HCT116 (cell line): ENCODE measurements around the gene RNF121. TPM values are rescaled to one million over a fixed set of nuclear protein-coding genes. Genes with fewer than 3 reads are reported as not detected.
"Not testable (repeated sequence)": the region's sequence is repeated elsewhere in the genome, so short reads cannot be mapped to it uniquely, and the experiment has no call there.

Source experiments
- ATAC-seq: fragments of 200-7000 bp; cut with Tn5 transposase; 2 replicates; pipeline ENCODE4 v1.9.1; 2020; ENCODE audit warnings: mild to moderate bottlenecking, moderate library complexity
- BruUV-seq: library from RNA; stranded (reverse); fragments of 400-500 nt; replicated peaks from 2 replicates; lab custom pipeline; 2021; lab: Mats Ljungman, UMichigan
- CTCF ChIA-PET: fragments of 300-600 bp; sonication (Branson Sonifier 250); formaldehyde crosslinking; loops from one replicate; lab custom pipeline; 2021; ENCODE audit warnings: antibody characterized with exemption; lab: Charles Lee
- POLR2A ChIA-PET: fragments of 300-600, 350-600 bp; sonication (Branson Sonifier 250); formaldehyde crosslinking; loops from one replicate; lab custom pipeline; 2021; ENCODE audit warnings: antibody characterized with exemption; lab: Charles Lee
- RAD21 ChIA-PET, 2 experiments: fragments of 300-600 bp; sonication (Branson Sonifier 250); formaldehyde crosslinking; loops; one replicate each; lab custom pipeline; 2023; ENCODE audit warnings: low total read pairs in 2 of 2; ENCODE audit not compliant: uncharacterized antibody in 2 of 2, unreplicated experiment in 2 of 2, low non-redundant PET in 1 of 2; lab: Charles Lee
- DNase-seq: peaks from one replicate; pipeline ENCODE4 v3.0.0-alpha.2; 2010; ENCODE audit warnings: low read depth, low spot score
- H2AFZ ChIP-seq: fragments of 200-600 bp; shearing (Covaris generic), sonication (generic); 2 replicates; pipeline ENCODE4 v1.6.1; 2017; ENCODE audit warnings: low read depth, mixed run types, mixed read lengths, antibody characterized with exemption, low read length; ENCODE audit not compliant: poor library complexity, severe bottlenecking
- H3K27ac ChIP-seq: 2 replicates; pipeline ENCODE4 v1.5.1; 2012; ENCODE audit warnings: low read depth, low read length
- H3K27me3 ChIP-seq: fragments of 200-600 bp; sonication (generic); 2 replicates; pipeline ENCODE4 v1.6.1; 2016; ENCODE audit warnings: mixed run types, low read length, mixed read lengths; ENCODE audit not compliant: insufficient read depth
- H3K36me3 ChIP-seq, 2 experiments: fragments of 200-500 bp in 1 of 2; fragments of 200-600 bp in 1 of 2; sonication (Bioruptor generic) in 1 of 2; sonication (generic) in 1 of 2; 2 replicates each; pipeline versions ENCODE4 v1.5.1 to v1.6.1; 2014 to 2016; ENCODE audit warnings: low read length in 2 of 2, inconsistent platforms in 1 of 2, mixed read lengths in 1 of 2, mixed run types in 1 of 2; ENCODE audit not compliant: insufficient read depth in 2 of 2, control insufficient read depth in 1 of 2
- H3K4me1 ChIP-seq, 2 experiments: fragments of 200-600 bp in 1 of 2; sonication (generic) in 1 of 2; 2 replicates each; pipeline versions ENCODE4 v1.5.1 to v1.6.1; 2012 to 2017; ENCODE audit warnings: low read length in 2 of 2, inconsistent platforms in 1 of 2, mild to moderate bottlenecking in 1 of 2, mixed read lengths in 1 of 2, mixed run types in 1 of 2, moderate library complexity in 1 of 2; ENCODE audit not compliant: insufficient read depth in 2 of 2, control insufficient read depth in 1 of 2
- H3K4me2 ChIP-seq: fragments of 200-600 bp; sonication (generic); 2 replicates; pipeline ENCODE4 v1.6.1; 2017; ENCODE audit warnings: mixed run types, low read length, mixed read lengths
- H3K4me3 ChIP-seq, 2 experiments: fragments of 200-600 bp in 1 of 2; sonication (generic) in 1 of 2; replicated peaks in 1 of 2; 2 replicates each; pipeline ENCODE4 v1.5.1; 2011 to 2016; ENCODE audit warnings: low read length in 2 of 2, control low read depth in 1 of 2, low read depth in 1 of 2, mild to moderate bottlenecking in 1 of 2, mixed read lengths in 1 of 2, mixed run types in 1 of 2
- H3K79me2 ChIP-seq: fragments of 200-600 bp; sonication (generic); 2 replicates; pipeline ENCODE4 v1.6.1; 2017; ENCODE audit warnings: mild to moderate bottlenecking, mixed run types, low read length, moderate library complexity, mixed read lengths; ENCODE audit not compliant: insufficient read depth
- H3K9ac ChIP-seq: fragments of 200-600 bp; sonication (generic); 2 replicates; pipeline ENCODE4 v1.6.1; 2016; ENCODE audit warnings: low read length, mixed read lengths
- H3K9me2 ChIP-seq: fragments of 200-600 bp; sonication (generic), shearing (Covaris generic); 2 replicates; pipeline ENCODE4 v1.6.1; 2017; ENCODE audit warnings: mixed run types, mild to moderate bottlenecking, moderate library complexity; ENCODE audit not compliant: insufficient read depth
- H3K9me3 ChIP-seq, 2 experiments: fragments of 200-500 bp in 1 of 2; fragments of 200-600 bp in 1 of 2; sonication (Bioruptor generic) in 1 of 2; sonication (generic) in 1 of 2; 2 replicates each; pipeline ENCODE4 v1.6.1; 2014 to 2017; ENCODE audit warnings: low read length in 2 of 2, mixed read lengths in 2 of 2, inconsistent platforms in 1 of 2, low read depth in 1 of 2, mild to moderate bottlenecking in 1 of 2, mixed run types in 1 of 2, moderate library complexity in 1 of 2; ENCODE audit not compliant: control insufficient read depth in 1 of 2, insufficient read depth in 1 of 2
- H4K20me1 ChIP-seq: fragments of 200-600 bp; sonication (generic), shearing (Covaris generic); 2 replicates; pipeline ENCODE4 v1.6.1; 2017; ENCODE audit warnings: mixed run types, mild to moderate bottlenecking, moderate library complexity; ENCODE audit not compliant: insufficient read depth
- CTCF ChIP-seq, 3 experiments: fragments of 200-600 bp in 1 of 3; sonication (generic) in 1 of 3; IDR thresholded peaks in 2 of 3; conservative IDR thresholded peaks in 1 of 3; 2 replicates each; pipeline ENCODE4 v1.5.1; 2012 to 2017; ENCODE audit warnings: low read depth in 2 of 3, low read length in 2 of 3, antibody characterized with exemption in 1 of 3, borderline replicate concordance in 1 of 3, control low read depth in 1 of 3, mild to moderate bottlenecking in 1 of 3, mixed read lengths in 1 of 3, mixed run types in 1 of 3, moderate library complexity in 1 of 3; ENCODE audit not compliant: insufficient read depth in 1 of 3
- intact Hi-C: fragments of 100-400 bp; cut with micrococcal nuclease; formaldehyde crosslinking; loops from 2 replicates; pipeline ENCODE4 v1.10.0; 2022
- total RNA-seq: library from RNA; stranded (reverse); gene quantifications from one replicate; pipeline ENCODE4 v1.2.1, GENCODE V29; 2021; ENCODE audit not compliant: unreplicated experiment

RNF121 gene
- total RNA-seq, 1 experiment from 2014 or later: 24.5 TPM

GRCh38 chr11:71911321-71911985 lies 17.4 kb upstream of the RNF121 start:
- RAD21 ChIA-PET, H3K9ac ChIP-seq, ATAC-seq, H3K4me1 ChIP-seq, H4K20me1 ChIP-seq, H3K4me3 ChIP-seq, H3K27ac ChIP-seq, DNase-seq, H3K36me3 ChIP-seq, H2AFZ ChIP-seq, H3K9me3 ChIP-seq, H3K79me2 ChIP-seq, POLR2A ChIA-PET, intact Hi-C loops, CTCF ChIA-PET, H3K4me2 ChIP-seq, H3K9me2 ChIP-seq, BruUV-seq, H3K27me3 ChIP-seq: not testable (repeated sequence)
- peak; percentile 10 to 23 (median 16); a peak in 1 of 6 replicates for TF ChIP-seq CTCF (IDR thresholded peaks at IDR 0.05 in 2 of 3, conservative IDR thresholded peaks at IDR 0.05 in 1 of 3; ENCODE audit: borderline replicate concordance in 1 of 3, insufficient read depth in 1 of 3, low read depth in 2 of 3, low read length in 2 of 3)

- H4K20me1 ChIP-seq, H3K27me3 ChIP-seq, H2AFZ ChIP-seq, H3K4me3 ChIP-seq, H3K36me3 ChIP-seq, H3K4me2 ChIP-seq, CTCF ChIA-PET, POLR2A ChIA-PET, ATAC-seq, H3K9me3 ChIP-seq, H3K9me2 ChIP-seq, RAD21 ChIA-PET, BruUV-seq, intact Hi-C loops, H3K27ac ChIP-seq, H3K4me1 ChIP-seq, DNase-seq, H3K79me2 ChIP-seq, H3K9ac ChIP-seq: not testable (repeated sequence)
These were observed 16.9 kb upstream of the RNF121 start for GRCh38 chr11:71911986-71912340.
